ENCODE measurements around the gene NOP14. TPM values are rescaled to one million over a fixed set of nuclear protein-coding genes. Genes with fewer than 3 reads are reported as not detected.

Gene NOP14
- total and polyA plus RNA-seq, 2 experiments from 2014 or later: 29.9 to 38.7 TPM

- TF ChIP-seq ZNF462 (CRISPR knock-in tag; IDR thresholded peaks at IDR 0.05): no peak
Measured at GRCh38 chr4:2931512-2932301, 31.5 kb downstream of the NOP14 start (continued).

DNA sequence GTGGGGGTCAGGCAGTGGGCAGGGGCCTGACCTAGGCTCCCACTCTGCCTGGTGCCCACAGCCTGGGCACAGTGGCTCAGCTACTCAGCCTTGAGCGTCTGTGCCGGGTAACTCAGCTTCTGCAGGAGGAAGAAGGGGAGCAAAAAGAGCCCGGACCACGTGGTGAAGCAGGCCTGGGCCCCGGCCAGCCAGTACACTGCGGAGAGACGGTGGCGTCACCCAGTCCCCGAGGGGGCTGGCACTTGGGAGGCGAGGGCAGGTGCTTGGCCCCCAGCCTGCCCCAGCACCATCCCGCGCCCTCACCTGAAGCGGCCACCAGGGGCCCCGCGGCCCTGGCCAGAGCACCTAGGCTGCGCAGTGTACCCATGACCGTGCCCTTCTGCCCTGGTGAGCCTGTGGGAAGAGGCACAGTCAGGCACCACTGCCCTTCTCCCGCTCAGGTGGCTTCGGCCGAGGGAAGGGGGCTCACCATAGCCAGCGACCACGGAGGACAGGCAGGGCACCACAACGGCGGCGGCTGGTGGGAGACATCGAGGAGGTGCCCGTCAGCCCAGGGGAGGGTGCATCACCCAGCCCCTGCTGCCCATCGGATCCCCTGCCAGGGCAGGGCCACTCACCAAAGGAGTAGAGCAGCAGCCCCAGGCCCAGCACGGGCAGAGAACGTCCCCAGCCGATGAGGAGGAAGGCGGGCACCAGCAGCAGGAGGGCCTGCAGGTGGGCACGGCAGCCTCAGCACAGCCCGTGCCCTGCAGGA, 32.3 kb downstream of the NOP14 start:
- Histone ChIP-seq H3K4me2 (no peak overlapping the region), H2AFZ (no peak overlapping the region), H3K27ac (ENCODE audit: low read depth) (0 out of 2 replicates have a peak overlapping the region, but pooled peaks have one; percentile 45), H3K79me2 (replicated peaks; ENCODE audit: insufficient read depth) (peaks cover 6% of the 10 kb centered on the region), H3K4me3 (no peak overlapping the region), H3K9me2 (ENCODE audit: insufficient read depth) (no peaks in the 10 kb centered on the region), H4K20me1 (replicated peaks; ENCODE audit: insufficient read depth) (peaks cover 8% of the 10 kb centered on the region; the same call in 1 of the 2 replicates), H3K4me1 (ENCODE audit: insufficient read depth) (peaks cover 4% of the 10 kb centered on the region; the same call in 1 of the 2 replicates), H3K27me3 (ENCODE audit: insufficient read depth) (no peaks in the 10 kb centered on the region), H3K36me3 (ENCODE audit: insufficient read depth) (no peaks in the 10 kb centered on the region), H3F3A (replicated peaks; ENCODE audit: low read depth) (peaks cover 10% of the 10 kb centered on the region; the same call in 1 of the 2 replicates)
- Mint-ChIP-seq H3K27me3 (ENCODE audit: insufficient read depth, low read depth, poor library complexity) (peaks cover 22% of the 10 kb centered on the region), H3K27ac (no peak overlapping the region), H3K36me3 (ENCODE audit: low read depth) (peaks cover 55% of the 10 kb centered on the region), H3K4me3 (no peak overlapping the region), H3K4me1 (peaks cover 10% of the 10 kb centered on the region), H3K9me3 (no peaks in the 10 kb centered on the region)
- peak; percentile 27 for ATAC-seq
- DNase-seq (ENCODE audit: low spot score): no peak
- TF ChIP-seq ZNF114 (CRISPR knock-in tag; IDR thresholded peaks at IDR 0.05) (no peak), CTCF (conservative IDR thresholded peaks at IDR 0.05; ENCODE audit: low read depth in 2 of 2) (peak in 1 of 2 experiments; percentile 26; a peak in 3 of 4 replicates), EZH2phosphoT487 (IDR thresholded peaks at IDR 0.05; ENCODE audit: unreplicated experiment) (no peak), ETS1 (IDR thresholded peaks at IDR 0.05) (no peak)

Data from GM23338 (cell line).